Muscle layer of colon (tissue), 2 donors: ENCODE results near the gene ZNRF3.

Experiments
- H3K27ac ChIP-seq: one replicate; pipeline ENCODE4 v1.7.0; 2013; ENCODE audit warnings: low read depth, mild to moderate bottlenecking, low read length, moderate library complexity
- H3K27me3 ChIP-seq, 2 donors: one replicate each; pipeline ENCODE4 v1.7.0; 2013; ENCODE audit warnings: low read length in 2 of 2, mild to moderate bottlenecking in 2 of 2; ENCODE audit not compliant: insufficient read depth in 2 of 2, control insufficient read depth in 1 of 2
- H3K36me3 ChIP-seq: one replicate; pipeline ENCODE4 v1.7.0; 2013; ENCODE audit warnings: mild to moderate bottlenecking, low read length; ENCODE audit not compliant: insufficient read depth
- H3K4me1 ChIP-seq: one replicate; pipeline ENCODE4 v1.7.0; 2013; ENCODE audit warnings: mild to moderate bottlenecking, low read length; ENCODE audit not compliant: insufficient read depth
- H3K4me3 ChIP-seq, 2 donors: one replicate each; pipeline ENCODE4 v1.7.0; 2013; ENCODE audit warnings: low read length in 2 of 2, low read depth in 1 of 2, mild to moderate bottlenecking in 1 of 2, moderate library complexity in 1 of 2
- H3K9ac ChIP-seq: one replicate; pipeline ENCODE4 v1.7.0; 2013; ENCODE audit warnings: low read length
- H3K9me3 ChIP-seq: one replicate; pipeline ENCODE4 v1.7.0; 2013; ENCODE audit warnings: mild to moderate bottlenecking, low read length
- donor health status: abdominal sarcoma.
- donor health status: Adenocarcinoma of cecum.

ZNRF3 gene

GRCh38 chr22:29006346-29006745, 123.0 kb downstream of the ZNRF3 start:
- Histone ChIP-seq H3K9me3 (no peaks in the 10 kb centered on the region), H3K27ac (no peak overlapping the region), H3K27me3 (no peaks in the 10 kb centered on the region), H3K4me1 (peaks cover 15% of the 10 kb centered on the region), H3K36me3 (no peaks in the 10 kb centered on the region), H3K9ac (no peak overlapping the region), H3K4me3 (no peak overlapping the region)

DNA sequence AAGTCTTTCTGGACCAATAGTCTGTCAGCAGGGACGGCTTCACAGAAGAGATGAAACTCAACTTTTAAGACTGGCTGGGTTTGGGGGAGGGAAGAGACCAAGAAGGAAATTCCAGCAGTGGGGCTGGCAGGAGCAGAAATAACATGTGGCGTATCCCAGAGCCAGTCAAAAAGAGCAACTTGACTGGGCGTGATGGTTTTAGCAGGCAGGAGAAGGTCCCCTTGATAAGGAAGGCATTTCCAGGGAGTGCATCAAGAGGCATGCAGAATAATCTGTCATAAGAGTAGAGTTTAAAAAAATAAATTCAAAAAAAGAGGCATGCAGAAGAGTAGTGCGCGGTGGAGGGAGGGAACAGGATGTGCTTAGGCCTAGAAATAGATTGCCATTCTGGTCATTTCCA, 125.8 kb downstream of the ZNRF3 start:
- H3K27me3 ChIP-seq: no peaks in the 10 kb centered on the region
- no peak overlapping the region for H3K27ac ChIP-seq
- H3K4me3 ChIP-seq: no peak overlapping the region
- H3K4me1 ChIP-seq: peaks cover 15% of the 10 kb centered on the region
- no peaks in the 10 kb centered on the region for H3K9me3 ChIP-seq
- H3K36me3 ChIP-seq: no peaks in the 10 kb centered on the region
- no peak overlapping the region for H3K9ac ChIP-seq

DNA sequence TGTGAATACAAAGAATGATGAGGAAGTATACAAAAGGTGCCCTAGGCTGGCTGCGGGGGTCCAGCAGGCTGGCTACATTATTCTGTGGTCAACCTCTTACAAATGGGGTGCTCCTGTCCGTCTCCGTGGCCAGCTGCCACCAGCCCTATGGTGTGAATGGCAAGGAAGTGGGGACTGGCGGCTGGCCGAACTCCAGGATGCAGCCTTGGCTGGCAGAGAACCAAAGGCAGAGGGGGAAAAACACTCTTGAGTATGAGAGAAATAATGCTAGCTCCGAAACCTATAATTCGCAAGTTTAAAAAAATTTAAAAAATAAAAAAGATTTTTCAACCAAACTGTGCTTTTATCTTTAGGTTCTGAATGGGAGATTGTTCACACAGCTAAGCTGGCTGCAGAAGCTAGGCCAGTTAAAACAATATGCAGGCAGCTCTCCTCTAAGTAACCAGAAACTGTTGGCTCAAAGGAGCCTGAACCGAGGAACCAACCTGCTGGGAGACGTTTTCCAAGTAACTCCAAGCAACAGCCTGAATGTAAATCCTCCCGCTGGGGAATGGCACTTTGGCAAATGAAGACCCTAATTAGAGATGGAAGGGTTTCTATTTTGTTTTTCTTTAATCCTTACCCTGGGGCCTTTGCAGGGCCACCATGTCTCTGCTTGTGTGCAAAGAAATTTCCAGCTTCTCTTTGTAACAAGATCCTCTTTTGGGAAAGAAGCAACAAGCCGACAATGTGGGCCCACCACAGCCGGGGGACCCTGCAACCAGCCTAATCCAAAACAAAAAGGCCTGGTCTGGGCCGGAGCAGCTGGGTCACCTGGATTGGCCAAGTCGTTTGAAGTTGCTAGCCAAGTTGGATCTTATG, 128.1 kb downstream of the ZNRF3 start:
- Histone ChIP-seq H3K4me1 (peaks cover 6% of the 10 kb centered on the region), H3K9me3 (no peaks in the 10 kb centered on the region), H3K36me3 (no peaks in the 10 kb centered on the region), H3K27ac (no peak overlapping the region), H3K27me3 (no peaks in the 10 kb centered on the region), H3K4me3 (no peak overlapping the region), H3K9ac (no peak overlapping the region)

DNA sequence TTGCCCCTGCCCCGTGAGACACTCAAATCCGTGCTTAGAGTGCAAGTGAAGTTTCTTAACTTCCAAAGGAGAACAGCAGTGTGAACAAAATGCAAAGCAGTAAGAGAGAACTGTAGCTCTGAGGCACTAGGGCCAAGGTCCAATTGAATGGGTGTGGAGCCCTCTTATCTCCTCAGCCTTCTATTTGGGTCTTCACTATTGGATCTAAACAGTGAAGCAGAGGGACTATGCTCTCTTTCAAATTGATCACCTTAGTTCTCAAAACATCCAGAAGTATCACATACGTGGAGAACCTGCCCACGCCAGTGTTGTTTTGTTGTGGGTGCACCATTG, 128.7 kb downstream of the ZNRF3 start:
- peaks cover 6% of the 10 kb centered on the region for H3K4me1 ChIP-seq
- no peaks in the 10 kb centered on the region for H3K9me3 ChIP-seq
- no peak overlapping the region for H3K9ac ChIP-seq
- H3K27ac ChIP-seq: no peak overlapping the region
- H3K4me3 ChIP-seq: no peak overlapping the region
- H3K36me3 ChIP-seq: no peaks in the 10 kb centered on the region
- no peaks in the 10 kb centered on the region for H3K27me3 ChIP-seq

GRCh38 chr22:29012952-29013351, 129.6 kb downstream of the ZNRF3 start:
- Histone ChIP-seq H3K36me3 (no peaks in the 10 kb centered on the region), H3K9me3 (no peaks in the 10 kb centered on the region), H3K27ac (no peak overlapping the region), H3K9ac (no peak overlapping the region), H3K4me1 (peaks cover 6% of the 10 kb centered on the region), H3K27me3 (no peaks in the 10 kb centered on the region), H3K4me3 (no peak overlapping the region)

DNA sequence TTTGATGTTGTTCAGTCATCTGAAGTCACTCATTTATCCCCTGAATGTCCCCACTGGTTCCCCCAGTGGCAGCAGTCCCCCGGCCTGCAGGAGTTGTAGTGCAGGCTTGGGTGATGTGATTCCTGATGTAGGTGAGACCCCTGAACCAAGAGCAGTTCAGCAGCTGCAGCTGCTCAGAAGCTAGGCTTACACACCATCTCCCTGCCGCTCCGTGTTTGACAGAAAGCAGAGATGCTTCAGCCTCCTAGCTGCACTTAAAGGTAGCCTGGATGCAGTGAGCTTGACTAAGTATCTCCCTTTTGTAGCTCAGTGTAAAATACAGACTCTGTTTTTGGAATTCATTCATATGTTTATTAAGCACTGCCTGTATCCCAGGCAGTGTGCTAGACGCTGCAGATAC, 130.9 kb downstream of the ZNRF3 start:
- no peak overlapping the region for H3K4me3 ChIP-seq
- no peaks in the 10 kb centered on the region for H3K36me3 ChIP-seq
- no peak overlapping the region for H3K27ac ChIP-seq
- H3K9me3 ChIP-seq: no peaks in the 10 kb centered on the region
- H3K9ac ChIP-seq: no peak overlapping the region
- H3K4me1 ChIP-seq: no peaks in the 10 kb centered on the region
- H3K27me3 ChIP-seq: no peaks in the 10 kb centered on the region

- Histone ChIP-seq H3K27ac (no peak overlapping the region), H3K4me1 (no peaks in the 10 kb centered on the region), H3K9me3 (no peaks in the 10 kb centered on the region), H3K36me3 (no peaks in the 10 kb centered on the region), H3K27me3 (no peaks in the 10 kb centered on the region), H3K9ac (no peak overlapping the region), H3K4me3 (no peak overlapping the region)
These were observed 131.4 kb downstream of the ZNRF3 start for GRCh38 chr22:29014773-29015172.

GRCh38 chr22:29016067-29016938, 132.9 kb downstream of the ZNRF3 start:
- Histone ChIP-seq H3K4me3 (no peak overlapping the region), H3K27me3 (no peaks in the 10 kb centered on the region), H3K9me3 (no peaks in the 10 kb centered on the region), H3K4me1 (no peaks in the 10 kb centered on the region), H3K27ac (no peak overlapping the region), H3K36me3 (no peaks in the 10 kb centered on the region), H3K9ac (no peak overlapping the region)

DNA sequence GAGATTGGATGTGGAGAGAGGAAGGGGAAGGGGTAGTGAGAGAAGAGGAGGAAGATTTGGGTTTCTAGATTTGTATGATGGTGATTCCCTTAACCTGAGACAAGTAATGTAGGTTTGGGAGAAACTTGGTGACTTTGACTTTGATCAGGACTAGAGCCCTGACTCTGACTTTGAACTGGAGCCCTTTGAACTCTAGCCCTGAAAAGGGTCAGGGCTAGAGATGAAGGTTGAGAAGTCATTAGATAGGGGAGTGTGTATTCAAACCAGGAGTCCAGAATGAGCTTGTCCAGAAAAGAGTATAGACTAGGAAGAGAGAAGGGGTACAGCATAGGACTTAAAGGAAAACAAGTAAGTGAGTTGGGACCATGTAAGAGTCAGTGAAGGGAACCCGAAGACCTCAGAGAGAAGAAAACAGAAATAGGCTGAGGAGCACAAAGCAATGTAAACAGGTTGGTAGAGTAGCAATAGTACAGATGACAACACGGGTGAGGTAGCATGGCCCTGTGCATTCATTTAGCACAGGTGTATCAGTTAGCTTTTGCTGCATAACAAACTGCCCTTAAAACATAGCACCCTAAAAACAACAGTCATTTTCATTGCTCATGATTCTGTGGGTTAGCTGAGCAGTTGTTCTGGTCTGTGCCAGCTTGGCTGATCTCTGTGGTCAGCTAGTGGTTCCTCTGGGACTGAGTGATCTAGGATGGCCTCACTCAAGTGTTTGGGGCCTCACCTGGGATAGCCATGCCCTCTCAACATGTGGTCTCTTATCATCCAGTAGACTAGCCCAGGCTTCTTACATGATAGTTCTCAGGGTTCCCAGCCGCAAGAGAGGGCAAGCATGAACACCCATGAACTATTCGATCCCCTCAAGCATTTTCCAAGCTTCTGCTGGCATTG, 135.2 kb downstream of the ZNRF3 start:
- no peaks in the 10 kb centered on the region for H3K27me3 ChIP-seq
- H3K36me3 ChIP-seq: no peaks in the 10 kb centered on the region
- H3K4me1 ChIP-seq: peaks cover 4% of the 10 kb centered on the region
- no peak overlapping the region for H3K27ac ChIP-seq
- no peaks in the 10 kb centered on the region for H3K9me3 ChIP-seq
- H3K4me3 ChIP-seq: no peak overlapping the region
- no peak overlapping the region for H3K9ac ChIP-seq

GRCh38 chr22:29022101-29022817, 138.9 kb downstream of the ZNRF3 start:
- H3K4me3 ChIP-seq: no peak overlapping the region
- no peaks in the 10 kb centered on the region for H3K36me3 ChIP-seq
- peaks cover 4% of the 10 kb centered on the region for H3K4me1 ChIP-seq
- H3K9ac ChIP-seq: no peak overlapping the region
- H3K9me3 ChIP-seq: no peaks in the 10 kb centered on the region
- no peaks in the 10 kb centered on the region for H3K27me3 ChIP-seq
- H3K27ac ChIP-seq: no peak overlapping the region
